Ovary (tissue), 9 donors: ENCODE data around the gene CELF4. TPM values are rescaled to one million over a fixed set of nuclear protein-coding genes. Genes with fewer than 3 reads are reported as not detected.

Experiments
- DNase-seq, 5 donors: peaks; one replicate each; pipeline ENCODE4 v3.0.0-alpha.2; 2019 to 2020
- H3K27ac ChIP-seq, 2 donors: fragments of 200-600 bp; one replicate each; pipeline versions ENCODE4 v1.5.1 to v1.8.0; 2019 to 2022
- H3K27me3 ChIP-seq: fragments of 200-600 bp; one replicate; pipeline ENCODE4 v1.8.0; 2022
- H3K36me3 ChIP-seq: fragments of 200-600 bp; sonication (generic); one replicate; pipeline ENCODE4 v1.5.1; 2019
- H3K4me1 ChIP-seq: one replicate; pipeline ENCODE4 v1.8.1; 2013; ENCODE audit warnings: mild to moderate bottlenecking, moderate library complexity; ENCODE audit not compliant: insufficient read depth
- H3K4me3 ChIP-seq: fragments of 200-600 bp; sonication (generic); one replicate; pipeline ENCODE4 v1.5.1; 2017
- H3K9me3 ChIP-seq, 2 donors: fragments of 200-600 bp in 1 of 2; sonication (generic) in 1 of 2; one replicate each; pipeline versions ENCODE4 v1.5.1 to v1.8.1; 2013 to 2019; ENCODE audit warnings: mild to moderate bottlenecking in 1 of 2, moderate library complexity in 1 of 2
- EP300 ChIP-seq: sonication (generic); formaldehyde crosslinking; IDR thresholded peaks from one replicate; pipeline ENCODE4 v1.6.1; 2017; ENCODE audit warnings: antibody characterized with exemption
- POLR2A ChIP-seq: fragments of 450-650 bp; IDR thresholded peaks from one replicate; pipeline ENCODE4 v1.6.1; 2017; ENCODE audit warnings: antibody characterized with exemption, mild to moderate bottlenecking, moderate library complexity
- WGBS, 3 donors: extraction: QIAGEN DNeasy Blood & Tissue Kit in 1 of 3; methylation state at CpG; one replicate each; pipeline versions ENCODE4 v1.1.5 to v1.1.7; 2013 to 2017; 5-methylcytosine and 5-hydroxymethylcytosine counted together
- intact Hi-C, 4 donors: fragments of 100-400 bp; cut with DNase I; formaldehyde crosslinking; loops; one replicate each; pipeline versions ENCODE4 v1.11.0 to v1.15.1; 2022 to 2023
- polyA plus RNA-seq, 2 donors: library from polyadenylated mRNA; stranded (reverse); fragments of 200-250 nt in 1 of 2; fragments of 350-450 nt in 1 of 2; fragmentation: Illumina TruSeq in 1 of 2; extraction: RNeasy Lipid Tissue Mini Kit (QIAGEN cat#74804) in 1 of 2; gene quantifications; one replicate each; pipeline ENCODE4 v1.2.3, GENCODE V29; 2013 to 2014
- total RNA-seq, 7 donors: library from RNA; depleted of rRNA in 2 of 7; stranded (reverse); fragments of >200 nt in 2 of 7; fragmentation: NEBNext Ultra II Directional in 3 of 7; extraction: Animal tissue kit (Norgen Biotek cat#: 25700) in 3 of 7; gene quantifications; one replicate each; pipeline versions ENCODE4 v1.1.0 to v1.2.4, GENCODE V29; 2016 to 2023
- TF ChIP-seq, protein P1 (sequence below), 3 donors: fragments of 450-650 bp in 2 of 3; fragments of 200-600 bp in 1 of 3; IDR thresholded peaks; one replicate each; pipeline versions ENCODE4 v1.5.1 to v1.8.0; 2016 to 2022; ENCODE audit warnings: antibody characterized with exemption in 3 of 3, mild to moderate bottlenecking in 1 of 3
- donor health status: DM: no; HTN: no; CAD: no; lungs with moderate emphysema.
- donor health status: DM: no; HTN: no; CAD: no.
- donor health status: Bipolar disorder and iron deficiency.
- donor health status: DM: yes; HTN: yes; CAD: no.
- donor health status: DM: no; HTN: no; CAD: no.
- donor health status: DM: yes; HTN: yes; CAD: no.

CELF4 gene
- total and polyA plus RNA-seq, 9 donors, result 0.15 to 1.6 (median 1.1) TPM; not detected in 1

DNA sequence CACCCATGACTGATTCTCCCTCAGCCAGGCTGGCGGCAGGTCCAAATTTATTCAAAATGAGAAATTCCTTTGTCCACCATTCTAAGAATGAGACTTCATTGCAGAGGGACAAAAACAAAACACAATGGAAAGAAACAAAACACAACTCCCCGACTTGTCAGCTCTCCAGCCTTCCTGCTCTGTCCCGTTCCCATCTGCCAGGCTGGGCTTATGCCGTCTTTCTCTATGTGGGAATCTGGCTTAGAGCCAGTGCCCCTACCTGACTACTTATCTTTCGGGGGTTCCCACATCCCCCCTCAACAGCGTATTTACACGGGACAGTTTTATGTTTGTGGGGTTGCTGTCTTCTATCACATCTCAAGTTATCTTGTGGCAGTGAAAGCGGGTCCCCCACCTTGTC is 13.8 kb downstream of the CELF4 start:
- intact Hi-C loops, result no loop called here
- no peak for DNase-seq
- Histone ChIP-seq H3K4me1 (no peaks in the 10 kb centered on the region), H3K27me3 (no peaks in the 10 kb centered on the region), H3K36me3 (no peaks in the 10 kb centered on the region), H3K9me3 (no peaks in the 10 kb centered on the region), H3K27ac (no peak overlapping the region), H3K4me3 (no peak overlapping the region)
- WGBS, 3 donors, result 62 to 83% (median 80%) methylated on average over 8 of the region's 8 CpGs
- TF ChIP-seq EP300 (no peak), POLR2A (no peak)
- TF ChIP-seq, protein P1, sequence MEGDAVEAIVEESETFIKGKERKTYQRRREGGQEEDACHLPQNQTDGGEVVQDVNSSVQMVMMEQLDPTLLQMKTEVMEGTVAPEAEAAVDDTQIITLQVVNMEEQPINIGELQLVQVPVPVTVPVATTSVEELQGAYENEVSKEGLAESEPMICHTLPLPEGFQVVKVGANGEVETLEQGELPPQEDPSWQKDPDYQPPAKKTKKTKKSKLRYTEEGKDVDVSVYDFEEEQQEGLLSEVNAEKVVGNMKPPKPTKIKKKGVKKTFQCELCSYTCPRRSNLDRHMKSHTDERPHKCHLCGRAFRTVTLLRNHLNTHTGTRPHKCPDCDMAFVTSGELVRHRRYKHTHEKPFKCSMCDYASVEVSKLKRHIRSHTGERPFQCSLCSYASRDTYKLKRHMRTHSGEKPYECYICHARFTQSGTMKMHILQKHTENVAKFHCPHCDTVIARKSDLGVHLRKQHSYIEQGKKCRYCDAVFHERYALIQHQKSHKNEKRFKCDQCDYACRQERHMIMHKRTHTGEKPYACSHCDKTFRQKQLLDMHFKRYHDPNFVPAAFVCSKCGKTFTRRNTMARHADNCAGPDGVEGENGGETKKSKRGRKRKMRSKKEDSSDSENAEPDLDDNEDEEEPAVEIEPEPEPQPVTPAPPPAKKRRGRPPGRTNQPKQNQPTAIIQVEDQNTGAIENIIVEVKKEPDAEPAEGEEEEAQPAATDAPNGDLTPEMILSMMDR (IDR thresholded peaks at IDR 0.05), result no peak

DNA sequence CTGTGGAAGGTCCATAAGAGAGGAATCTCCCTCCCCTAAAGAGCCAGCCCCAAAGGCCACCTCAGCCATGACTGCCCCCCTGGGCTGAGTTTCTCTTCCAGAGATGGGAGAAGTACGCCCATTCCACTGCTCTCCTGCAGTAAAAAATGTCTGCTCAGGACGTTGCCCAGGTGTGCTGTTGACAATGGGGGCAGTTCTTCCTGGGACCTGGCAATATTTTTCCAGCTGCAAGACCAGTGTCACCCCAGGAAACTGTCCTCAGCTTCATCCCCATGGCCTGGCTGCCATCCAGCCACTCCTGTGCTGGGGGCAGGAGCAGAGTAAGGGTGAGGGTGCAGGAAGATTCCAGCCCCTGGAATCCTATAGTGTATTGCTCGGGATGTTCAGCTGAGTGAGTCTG is 14.3 kb downstream of the CELF4 start:
- H3K27me3 ChIP-seq, result no peaks in the 10 kb centered on the region

DNA sequence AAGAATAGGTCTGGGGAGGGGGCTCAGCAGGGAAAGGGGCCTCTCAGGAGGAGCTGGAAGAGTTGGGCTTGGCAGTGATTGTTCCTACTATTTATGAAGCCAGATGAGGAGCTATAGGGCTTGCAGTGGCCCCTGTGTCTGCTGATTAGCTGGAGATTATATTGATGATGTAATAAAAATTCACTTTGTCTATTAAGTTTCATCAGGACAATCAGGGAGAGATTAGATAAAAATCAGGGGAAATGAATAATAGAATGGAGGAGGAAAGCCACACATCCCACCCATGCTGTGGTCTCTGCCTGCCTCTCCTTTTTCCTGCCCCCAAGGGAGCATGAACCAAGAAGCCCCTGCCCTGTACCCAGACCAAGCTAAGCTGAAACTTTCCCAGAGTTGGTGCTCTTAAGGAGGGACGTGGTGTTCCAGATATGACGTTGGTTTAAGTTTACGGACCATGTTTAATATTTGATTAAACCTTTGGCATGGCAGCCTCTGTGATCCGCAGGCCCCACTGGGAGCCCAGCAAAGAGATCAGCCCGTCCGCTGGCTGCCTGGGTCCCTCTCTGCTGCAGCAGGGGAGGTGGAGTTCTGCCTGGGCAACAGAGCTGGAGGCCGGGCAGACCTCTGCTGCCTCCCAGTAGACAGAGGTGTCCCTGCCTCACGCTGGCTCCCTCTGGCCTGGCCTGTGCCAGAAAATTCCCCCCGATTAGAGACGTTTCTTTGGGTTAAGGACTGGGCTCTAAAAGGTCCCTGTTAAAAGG is 15.3 kb downstream of the CELF4 start:
- no peak overlapping the region for H3K27ac ChIP-seq
- no peak for DNase-seq
- intact Hi-C loops, result no loop called here
- TF ChIP-seq EP300 (no peak), POLR2A (no peak)
- TF ChIP-seq, protein P1 (IDR thresholded peaks at IDR 0.05), result no peak
- no peaks in the 10 kb centered on the region for H3K36me3 ChIP-seq
- H3K4me3 ChIP-seq, result no peak overlapping the region
- no peaks in the 10 kb centered on the region for H3K27me3 ChIP-seq
- H3K9me3 ChIP-seq, result no peaks in the 10 kb centered on the region
- WGBS, 3 donors, result 81 to 86% (median 84%) methylated on average over 10 of the region's 10 CpGs
- no peaks in the 10 kb centered on the region for H3K4me1 ChIP-seq

More for the DNA sequence above, 14.3 kb downstream of the CELF4 start:
- intact Hi-C loops, result no loop called here
- WGBS, 3 donors, result 80 to 82% (median 81%) methylated on average over 3 of the region's 3 CpGs
- DNase-seq, result no peak
- no peaks in the 10 kb centered on the region for H3K9me3 ChIP-seq
- no peak for TF ChIP-seq EP300
- no peaks in the 10 kb centered on the region for H3K36me3 ChIP-seq
- H3K4me3 ChIP-seq, result no peak overlapping the region
- no peak overlapping the region for H3K27ac ChIP-seq
- no peaks in the 10 kb centered on the region for H3K4me1 ChIP-seq

DNA sequence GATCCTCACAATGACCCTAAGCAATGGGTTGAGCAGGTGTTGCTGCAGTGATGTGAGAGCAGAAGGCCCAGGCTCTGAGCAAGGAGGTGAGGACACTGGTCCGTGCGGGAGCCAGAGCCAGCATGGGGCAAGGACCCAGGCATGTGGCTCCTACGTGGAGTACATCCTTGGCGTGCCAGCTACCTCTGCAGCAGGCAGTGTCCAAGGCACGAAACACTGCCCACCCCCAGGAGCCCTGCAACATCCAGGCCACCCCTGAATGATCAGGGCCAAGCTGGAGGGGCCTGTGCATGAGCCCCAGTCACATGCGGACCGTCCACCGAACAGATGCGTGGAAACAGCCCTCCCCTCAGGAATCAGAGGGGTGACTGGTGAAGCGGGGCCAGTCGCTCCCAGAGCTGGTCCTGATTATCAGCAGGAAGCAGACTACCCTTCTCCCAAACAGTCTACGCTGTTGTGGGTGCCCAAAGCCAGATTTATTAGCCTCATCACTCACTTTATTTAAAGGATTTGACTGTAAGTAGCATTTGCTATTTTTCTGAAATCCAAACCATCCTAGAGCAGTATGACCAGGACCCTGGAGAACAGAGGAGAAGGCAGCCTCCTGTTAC is 16.8 kb downstream of the CELF4 start:
- no peak for DNase-seq
- TF ChIP-seq POLR2A (no peak), EP300 (no peak)
- TF ChIP-seq, protein P1 (IDR thresholded peaks at IDR 0.05), result no peak
- Histone ChIP-seq H3K4me1 (no peaks in the 10 kb centered on the region), H3K27ac (no peak overlapping the region), H3K36me3 (no peaks in the 10 kb centered on the region), H3K9me3 (no peaks in the 10 kb centered on the region), H3K27me3 (no peaks in the 10 kb centered on the region), H3K4me3 (no peak overlapping the region)
- intact Hi-C loops, result no loop called here
- 83 to 89% (median 84%) methylated on average over 12 of the region's 12 CpGs for WGBS, 3 donors
